Measurements from ENCODE around the gene RELT. TPM values are rescaled to one million over a fixed set of nuclear protein-coding genes. Genes with fewer than 3 reads are reported as not detected.

RELT gene
- total RNA-seq, 1 donor = 4.0 TPM

- no peak for TF ChIP-seq CTCF (IDR thresholded peaks at IDR 0.05; ENCODE audit: extremely low read depth, low read depth, low read length)
- Histone ChIP-seq H4K20me1 (ENCODE audit: insufficient read depth, low read length) (peaks cover 28% of the 10 kb centered on the region), H3K9me3 (ENCODE audit: low read depth, low read length) (no peaks in the 10 kb centered on the region), H3K4me3 (ENCODE audit: insufficient read depth, low read length) (no peak overlapping the region), H3K27me3 (ENCODE audit: insufficient read depth, low read length) (no peaks in the 10 kb centered on the region), H3K4me1 (ENCODE audit: insufficient read depth, low read length) (peaks cover 28% of the 10 kb centered on the region), H3K27ac (ENCODE audit: low read depth, low read length) (peak overlapping the region; percentile 94), H2AFZ (ENCODE audit: low read length) (no peak overlapping the region), H3K79me2 (ENCODE audit: insufficient read depth, low read length) (peaks cover 37% of the 10 kb centered on the region), H3K36me3 (ENCODE audit: insufficient read depth, low read length) (peaks cover 82% of the 10 kb centered on the region), H3K4me2 (ENCODE audit: insufficient read depth, low read length) (peak overlapping the region; percentile 30)
- DNase-seq (ENCODE audit: insufficient read length, low spot score, missing footprints) = no peak
Measured at GRCh38 chr11:73356979-73357860, 19.0 kb upstream of the RELT start.

- Histone ChIP-seq H3K36me3 (ENCODE audit: insufficient read depth, low read length) (peaks cover 82% of the 10 kb centered on the region), H3K27me3 (ENCODE audit: insufficient read depth, low read length) (no peaks in the 10 kb centered on the region), H4K20me1 (ENCODE audit: insufficient read depth, low read length) (peaks cover 23% of the 10 kb centered on the region), H3K4me1 (ENCODE audit: insufficient read depth, low read length) (peaks cover 28% of the 10 kb centered on the region), H3K4me2 (ENCODE audit: insufficient read depth, low read length) (peak overlapping the region; percentile 30), H3K79me2 (ENCODE audit: insufficient read depth, low read length) (peaks cover 31% of the 10 kb centered on the region), H2AFZ (ENCODE audit: low read length) (no peak overlapping the region), H3K4me3 (ENCODE audit: insufficient read depth, low read length) (no peak overlapping the region), H3K9me3 (ENCODE audit: low read depth, low read length) (no peaks in the 10 kb centered on the region), H3K27ac (ENCODE audit: low read depth, low read length) (peak overlapping the region; percentile 94)
- DNase-seq (ENCODE audit: insufficient read length, low spot score, missing footprints) = peak; percentile 95
- no peak for TF ChIP-seq CTCF (IDR thresholded peaks at IDR 0.05; ENCODE audit: extremely low read depth, low read depth, low read length)
Measured at GRCh38 chr11:73358071-73358470, 18.1 kb upstream of the RELT start.

GRCh38 chr11:73359341-73359740, 16.9 kb upstream of the RELT start:
- H3K4me3 ChIP-seq (ENCODE audit: insufficient read depth, low read length) = peak overlapping the region; percentile 2
- peaks cover 23% of the 10 kb centered on the region for H3K79me2 ChIP-seq (ENCODE audit: insufficient read depth, low read length)
- no peak for TF ChIP-seq CTCF (IDR thresholded peaks at IDR 0.05; ENCODE audit: extremely low read depth, low read depth, low read length)
- peaks cover 88% of the 10 kb centered on the region for H3K36me3 ChIP-seq (ENCODE audit: insufficient read depth, low read length)
- peaks cover 28% of the 10 kb centered on the region for H3K4me1 ChIP-seq (ENCODE audit: insufficient read depth, low read length)
- peak; percentile 99 for DNase-seq (ENCODE audit: insufficient read length, low spot score, missing footprints)
- H4K20me1 ChIP-seq (ENCODE audit: insufficient read depth, low read length) = peaks cover 14% of the 10 kb centered on the region
- H3K4me2 ChIP-seq (ENCODE audit: insufficient read depth, low read length) = peak overlapping the region; percentile 55
- no peak overlapping the region for H2AFZ ChIP-seq (ENCODE audit: low read length)
- H3K27ac ChIP-seq (ENCODE audit: low read depth, low read length) = peak overlapping the region; percentile 94
- no peaks in the 10 kb centered on the region for H3K9me3 ChIP-seq (ENCODE audit: low read depth, low read length)
- H3K27me3 ChIP-seq (ENCODE audit: insufficient read depth, low read length) = no peaks in the 10 kb centered on the region
